LNCAP (cell line): ENCODE results near the gene KRT1.

Experiments
- CTCF ChIP-seq: fragments of 450-650 bp; IDR thresholded peaks from 2 replicates; pipeline ENCODE4 v1.5.1; 2017; ENCODE audit warnings: mild to moderate bottlenecking

The KRT1 gene

DNA sequence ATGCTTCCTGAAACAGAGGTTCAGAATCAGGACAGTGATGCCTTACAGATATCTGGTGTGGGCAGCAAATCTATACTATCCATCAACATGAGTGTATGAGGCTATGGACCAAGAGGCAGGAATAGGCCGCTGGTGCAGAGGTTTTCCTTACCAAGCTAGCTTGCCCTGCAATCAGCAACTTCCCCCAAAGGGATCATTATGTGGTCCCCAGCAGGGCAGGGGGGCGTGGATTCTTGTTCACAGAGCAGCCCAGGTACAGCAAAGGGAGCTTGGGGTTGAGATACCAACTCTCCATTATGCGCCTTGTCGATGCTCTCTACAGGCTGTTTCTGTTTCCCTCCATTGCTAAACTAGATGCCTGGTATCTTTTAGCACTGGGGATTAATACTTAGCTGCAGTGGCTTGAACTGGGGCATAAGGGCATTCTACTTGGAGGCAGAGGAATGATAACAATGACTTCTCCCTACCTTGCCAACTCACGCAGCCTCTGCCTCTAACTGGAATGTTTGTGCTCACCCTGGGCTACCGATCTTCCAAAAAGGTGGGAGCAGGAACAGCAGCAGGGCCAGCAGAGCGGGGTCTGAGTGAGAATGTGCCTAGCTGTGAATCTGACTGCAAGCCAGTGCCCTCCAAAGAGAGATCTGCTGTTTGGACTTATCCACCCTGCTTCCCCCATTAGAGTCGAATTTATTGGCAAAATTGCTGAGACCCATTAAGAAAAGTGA, 10.3 kb upstream of the KRT1 start:
- no peak for TF ChIP-seq CTCF

GRCh38 chr12:52689936-52690335, 9.7 kb upstream of the KRT1 start:
- TF ChIP-seq CTCF = no peak

GRCh38 chr12:52689239-52689638, 9.0 kb upstream of the KRT1 start:
- TF ChIP-seq CTCF = no peak

DNA sequence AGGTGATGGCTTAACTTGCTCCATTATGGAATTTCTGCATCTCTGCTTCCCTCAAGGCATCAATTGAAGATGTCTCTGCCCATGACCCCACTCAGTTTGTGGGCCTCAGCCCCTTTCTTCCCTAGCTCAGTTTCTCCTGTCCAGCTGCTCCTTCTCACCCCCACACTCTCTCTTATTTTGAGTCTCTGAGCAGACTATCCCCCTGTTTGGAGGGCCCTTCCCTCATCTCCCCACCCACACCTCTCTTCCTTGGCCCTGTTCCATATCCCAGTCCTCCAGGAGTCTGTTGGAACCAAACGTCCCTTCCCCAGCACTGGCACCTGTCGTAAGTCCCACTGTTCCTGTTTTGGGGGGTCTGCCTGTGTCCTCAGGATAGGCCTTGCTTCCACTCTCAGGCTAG, 8.3 kb upstream of the KRT1 start:
- no peak for TF ChIP-seq CTCF

GRCh38 chr12:52687497-52688385, 7.5 kb upstream of the KRT1 start:
- no peak for TF ChIP-seq CTCF

DNA sequence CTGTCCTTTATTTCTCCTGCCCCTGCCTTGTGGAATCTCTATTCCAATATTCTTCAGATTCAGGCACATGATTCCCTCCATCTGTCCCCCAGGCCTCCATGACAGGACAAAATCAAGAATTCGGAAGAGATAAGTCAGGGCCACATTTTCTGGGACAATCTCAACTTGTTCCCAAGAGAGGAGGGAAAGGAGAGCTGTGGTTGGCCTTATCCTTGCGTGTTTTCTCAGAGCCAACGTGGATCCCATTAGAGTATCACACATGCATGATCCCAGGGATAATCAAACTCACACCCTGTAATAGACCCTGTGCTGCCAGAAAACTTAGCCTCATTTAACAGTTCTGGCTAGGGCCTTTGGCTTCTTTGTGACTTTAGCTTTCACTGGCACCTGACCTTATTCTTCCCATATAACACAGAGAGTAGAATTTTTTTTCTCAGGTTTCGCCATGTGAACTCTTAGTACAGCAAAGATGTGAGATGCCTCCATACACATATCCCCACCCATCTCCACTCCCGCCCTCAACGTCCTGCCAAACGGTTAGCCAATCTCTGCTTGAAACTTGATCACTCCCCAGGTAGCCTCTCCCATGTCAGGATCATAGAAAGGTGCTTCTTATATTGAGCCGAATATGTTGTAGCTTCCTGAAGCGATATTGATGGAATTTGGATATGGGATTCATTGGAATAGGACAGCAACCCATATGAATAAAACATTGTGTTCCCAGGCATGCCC, 6.7 kb upstream of the KRT1 start:
- no peak for TF ChIP-seq CTCF

- no peak for TF ChIP-seq CTCF
These were observed 5.9 kb upstream of the KRT1 start for GRCh38 chr12:52686063-52686462.
